ENCODE measurements around the gene CYP11A1.
"Not testable (repeated sequence)": the region's sequence is repeated elsewhere in the genome, so short reads cannot be mapped to it uniquely, and the experiment has no call there.

The CYP11A1 gene

DNA sequence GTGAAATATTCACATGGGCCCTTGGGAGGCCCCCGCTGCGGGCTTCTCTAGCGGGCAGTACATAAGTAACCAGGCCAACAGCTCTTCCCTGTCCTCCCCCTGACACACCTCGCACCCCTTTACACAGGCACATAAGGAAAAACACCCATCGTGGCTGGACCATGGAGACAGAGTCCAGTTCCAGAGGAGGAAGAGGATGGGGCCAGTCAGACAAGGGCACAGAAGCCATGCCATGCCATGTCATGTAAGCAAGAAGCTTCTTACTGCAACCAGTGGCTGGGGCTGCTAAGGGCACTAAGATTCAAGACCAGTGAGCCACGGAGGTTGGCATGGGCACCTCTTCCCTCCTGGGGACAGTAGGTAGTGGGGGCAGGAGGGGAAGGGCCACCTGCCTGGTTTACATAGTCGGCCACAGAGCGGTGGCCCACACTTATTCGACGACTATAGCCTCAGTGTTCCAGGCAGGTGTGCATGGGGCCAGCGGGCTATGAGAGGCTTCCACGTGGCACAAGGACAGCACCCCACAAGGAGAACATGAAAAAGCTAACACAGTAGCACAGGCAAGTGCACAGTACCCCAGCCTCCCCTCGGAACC is 5.7 kb upstream of the CYP11A1 start:
- Histone ChIP-seq H3K4me1 (ENCODE audit: control insufficient read depth, insufficient read depth, low read length, unreplicated experiment) (peaks cover 7% of the 10 kb centered on the region), H3K36me3 (ENCODE audit: insufficient read depth, low read length) (no peaks in the 10 kb centered on the region), H3K4me3 (ENCODE audit: low read depth, low read length) (no peak overlapping the region), H2AFZ (ENCODE audit: low read length, unreplicated experiment) (no peak overlapping the region), H3K79me2 (ENCODE audit: control insufficient read depth, insufficient read depth, low read length, unreplicated experiment) (no peaks in the 10 kb centered on the region), H3K27ac (ENCODE audit: low read depth, low read length) (no peak overlapping the region), H3K27me3 (ENCODE audit: insufficient read depth, low read length) (no peaks in the 10 kb centered on the region; the same call in 1 of the 2 replicates)

DNA sequence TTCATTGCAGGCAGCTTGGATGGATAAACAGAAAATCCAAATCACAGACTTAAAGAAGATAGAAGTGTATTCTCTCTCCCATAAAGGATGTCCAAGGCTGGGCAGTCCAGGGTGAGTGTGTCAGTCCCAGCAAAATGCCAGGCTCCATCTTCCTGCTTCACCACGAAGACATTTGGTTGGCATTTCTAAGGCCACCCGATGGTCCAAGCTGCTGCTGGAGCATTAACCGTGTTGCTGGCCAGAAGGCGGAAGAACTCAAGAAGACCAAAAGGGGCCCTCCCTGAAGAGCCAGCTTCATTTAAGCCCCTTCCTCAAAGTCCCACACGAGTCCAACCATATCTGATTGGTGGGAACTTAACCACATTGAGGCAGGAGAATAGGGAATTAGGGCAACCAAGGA is 3.0 kb upstream of the CYP11A1 start:
- Histone ChIP-seq H3K36me3 (ENCODE audit: insufficient read depth, low read length) (no peaks in the 10 kb centered on the region), H3K4me1 (ENCODE audit: control insufficient read depth, insufficient read depth, low read length, unreplicated experiment) (peaks cover 11% of the 10 kb centered on the region), H3K4me3 (ENCODE audit: low read depth, low read length) (no peak overlapping the region), H3K27me3 (ENCODE audit: insufficient read depth, low read length) (no peaks in the 10 kb centered on the region; the same call in 1 of the 2 replicates), H3K27ac (ENCODE audit: low read depth, low read length) (no peak overlapping the region), H3K79me2 (ENCODE audit: control insufficient read depth, insufficient read depth, low read length, unreplicated experiment) (no peaks in the 10 kb centered on the region), H2AFZ (ENCODE audit: low read length, unreplicated experiment) (no peak overlapping the region)

GRCh38 chr15:74369756-74370155 is 2.3 kb upstream of the CYP11A1 start:
- Histone ChIP-seq H3K36me3 (ENCODE audit: insufficient read depth, low read length) (no peaks in the 10 kb centered on the region), H3K4me3 (ENCODE audit: low read depth, low read length) (no peak overlapping the region), H3K27ac (ENCODE audit: low read depth, low read length) (no peak overlapping the region), H3K27me3 (ENCODE audit: insufficient read depth, low read length) (no peaks in the 10 kb centered on the region; the same call in 1 of the 2 replicates), H3K4me1 (ENCODE audit: control insufficient read depth, insufficient read depth, low read length, unreplicated experiment) (peaks cover 7% of the 10 kb centered on the region), H3K79me2 (ENCODE audit: control insufficient read depth, insufficient read depth, low read length, unreplicated experiment) (no peaks in the 10 kb centered on the region), H2AFZ (ENCODE audit: low read length, unreplicated experiment) (no peak overlapping the region)

DNA sequence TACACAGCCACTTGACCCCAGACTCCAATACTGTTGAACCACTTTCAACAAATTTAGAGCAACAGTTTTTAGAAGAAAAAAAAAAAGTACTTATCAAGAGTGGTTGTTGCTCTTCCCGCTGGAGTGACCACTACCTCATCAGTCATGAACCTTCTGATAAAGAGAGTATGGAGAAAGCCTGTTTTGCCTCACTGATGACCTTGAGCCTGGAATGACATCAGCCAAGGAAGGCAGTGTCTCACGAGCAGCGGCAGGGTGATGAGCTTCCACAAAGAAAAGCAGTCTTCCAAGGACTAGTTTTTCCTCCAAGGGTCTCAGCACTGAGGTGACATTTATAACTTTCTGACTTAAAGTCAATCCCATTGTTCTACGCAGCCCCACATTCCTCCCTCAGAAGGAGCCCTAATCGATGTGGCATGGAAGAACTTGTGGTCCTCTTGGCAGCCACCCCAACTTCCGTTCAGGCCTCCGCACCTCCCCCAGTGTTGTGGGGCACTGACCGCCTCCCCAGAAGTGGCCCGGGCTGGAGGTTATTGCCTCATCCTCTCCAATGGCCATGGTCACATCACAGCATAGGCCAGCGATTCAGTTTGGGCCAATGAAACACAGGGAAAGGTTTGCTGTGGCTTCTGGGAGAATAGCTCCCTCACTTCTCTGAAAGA is 1.8 kb upstream of the CYP11A1 start:
- Histone ChIP-seq H3K36me3 (ENCODE audit: insufficient read depth, low read length) (no peaks in the 10 kb centered on the region), H2AFZ (ENCODE audit: low read length, unreplicated experiment) (no peak overlapping the region), H3K79me2 (ENCODE audit: control insufficient read depth, insufficient read depth, low read length, unreplicated experiment) (no peaks in the 10 kb centered on the region), H3K4me3 (ENCODE audit: low read depth, low read length) (no peak overlapping the region), H3K4me1 (ENCODE audit: control insufficient read depth, insufficient read depth, low read length, unreplicated experiment) (peaks cover 4% of the 10 kb centered on the region), H3K27me3 (ENCODE audit: insufficient read depth, low read length) (no peaks in the 10 kb centered on the region; the same call in 1 of the 2 replicates), H3K27ac (ENCODE audit: low read depth, low read length) (no peak overlapping the region)

GRCh38 chr15:74368121-74368520 is 675 bp upstream of the CYP11A1 start:
- no peaks in the 10 kb centered on the region for H3K36me3 ChIP-seq (ENCODE audit: insufficient read depth, low read length)
- H2AFZ ChIP-seq (ENCODE audit: low read length, unreplicated experiment), result no peak overlapping the region
- peaks cover 4% of the 10 kb centered on the region for H3K4me1 ChIP-seq (ENCODE audit: control insufficient read depth, insufficient read depth, low read length, unreplicated experiment)
- no peak overlapping the region for H3K27ac ChIP-seq (ENCODE audit: low read depth, low read length)
- no peaks in the 10 kb centered on the region for H3K79me2 ChIP-seq (ENCODE audit: control insufficient read depth, insufficient read depth, low read length, unreplicated experiment)
- H3K4me3 ChIP-seq (ENCODE audit: low read depth, low read length), result no peak overlapping the region
- no peaks in the 10 kb centered on the region; the same call in 1 of the 2 replicates for H3K27me3 ChIP-seq (ENCODE audit: insufficient read depth, low read length)

DNA sequence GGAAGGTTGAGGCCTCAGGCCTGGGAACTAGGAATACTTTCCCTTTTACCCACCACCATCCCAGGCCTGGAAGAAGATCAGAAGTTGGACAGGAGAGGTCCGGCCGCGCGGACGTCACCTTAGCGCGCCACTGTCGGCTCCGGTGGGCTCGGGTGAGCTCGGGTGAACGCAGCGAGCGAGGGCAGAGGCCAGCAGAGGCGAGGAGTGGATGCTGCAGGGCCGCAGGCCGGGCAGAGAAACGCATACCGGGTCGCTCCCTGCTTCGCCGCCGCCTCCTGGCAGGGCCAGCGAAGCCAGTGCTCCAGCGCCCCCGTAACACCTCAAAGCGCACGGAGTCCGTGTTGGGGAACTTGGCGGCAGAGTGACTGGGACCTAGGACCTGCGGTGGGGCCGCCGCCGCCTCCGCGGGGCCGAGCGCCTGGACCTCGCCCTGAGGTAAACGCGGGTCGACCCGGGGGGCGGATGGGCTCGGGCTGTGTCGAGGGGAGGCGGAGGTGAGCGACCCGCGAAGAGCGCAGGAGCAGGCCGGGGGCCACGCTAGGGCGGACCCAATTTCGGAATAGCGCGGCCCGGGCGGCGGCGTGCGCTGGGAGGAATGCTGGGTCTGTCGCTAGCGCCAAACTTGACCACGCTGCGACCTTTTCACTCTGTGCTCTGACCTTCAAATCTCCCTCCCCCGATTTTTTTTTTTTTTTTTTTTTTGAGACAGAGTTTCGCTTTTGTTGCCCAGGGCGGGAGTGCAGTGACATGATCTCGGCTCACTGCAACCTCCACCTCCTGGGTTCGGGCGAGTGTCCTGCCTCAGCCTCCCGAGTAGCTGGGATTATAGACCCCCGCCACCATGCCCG is 1.6 kb downstream of the CYP11A1 start:
- peak overlapping the region; percentile 87 for H3K4me3 ChIP-seq (ENCODE audit: low read depth, low read length)
- H3K4me1 ChIP-seq (ENCODE audit: control insufficient read depth, insufficient read depth, low read length, unreplicated experiment), result peaks cover 4% of the 10 kb centered on the region
- H3K36me3 ChIP-seq (ENCODE audit: insufficient read depth, low read length), result no peaks in the 10 kb centered on the region
- peak overlapping the region; percentile 22; the same call in 1 of the 2 replicates for H3K27ac ChIP-seq (ENCODE audit: low read depth, low read length)
- peak overlapping the region; percentile 91 for H2AFZ ChIP-seq (ENCODE audit: low read length, unreplicated experiment)
- H3K27me3 ChIP-seq (ENCODE audit: insufficient read depth, low read length), result no peaks in the 10 kb centered on the region; the same call in 1 of the 2 replicates
- H3K79me2 ChIP-seq (ENCODE audit: control insufficient read depth, insufficient read depth, low read length, unreplicated experiment), result no peaks in the 10 kb centered on the region

DNA sequence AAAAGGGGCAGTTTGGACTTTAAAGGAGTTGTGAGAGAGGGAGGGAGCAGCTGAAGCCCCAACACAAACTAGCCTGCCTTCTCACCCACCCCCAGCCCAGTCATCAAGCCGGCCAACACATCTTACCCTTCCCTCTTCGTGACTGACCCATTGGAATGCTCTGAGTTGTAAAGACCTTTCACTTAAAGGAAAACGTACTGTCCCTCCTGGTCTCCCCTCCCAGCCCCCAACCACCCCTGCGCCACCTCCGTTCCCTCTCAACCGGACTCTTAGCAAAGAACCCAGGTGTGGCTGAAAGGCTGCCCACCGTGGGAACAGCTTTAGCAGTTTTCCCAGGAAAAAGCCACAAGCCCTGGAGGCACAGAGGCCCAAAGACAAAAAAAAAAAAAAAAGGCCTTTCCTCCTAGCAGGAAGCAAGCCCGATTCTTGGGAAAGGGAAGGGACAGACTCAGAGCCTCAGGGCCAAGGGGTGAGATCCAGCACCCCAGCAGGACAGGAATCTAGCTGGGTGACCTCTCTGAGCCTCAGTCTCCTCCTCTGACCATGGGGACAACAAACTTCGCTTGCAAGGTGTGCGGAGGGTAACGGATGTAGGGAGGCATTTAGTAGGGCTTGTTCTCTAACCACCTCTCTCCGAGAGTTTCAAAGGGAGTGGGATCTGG is 2.4 kb downstream of the CYP11A1 start:
- H3K4me3 ChIP-seq (ENCODE audit: low read depth, low read length), result peak overlapping the region; percentile 87

GRCh38 chr15:74362482-74362881 is 5.0 kb downstream of the CYP11A1 start:
- no peak overlapping the region for H2AFZ ChIP-seq (ENCODE audit: low read length, unreplicated experiment)
- H3K36me3 ChIP-seq (ENCODE audit: insufficient read depth, low read length), result no peaks in the 10 kb centered on the region
- H3K79me2 ChIP-seq (ENCODE audit: control insufficient read depth, insufficient read depth, low read length, unreplicated experiment), result no peaks in the 10 kb centered on the region
- no peak overlapping the region for H3K27ac ChIP-seq (ENCODE audit: low read depth, low read length)
- H3K4me3 ChIP-seq (ENCODE audit: low read depth, low read length), result no peak overlapping the region
- peaks cover 4% of the 10 kb centered on the region for H3K4me1 ChIP-seq (ENCODE audit: control insufficient read depth, insufficient read depth, low read length, unreplicated experiment)
- H3K27me3 ChIP-seq (ENCODE audit: insufficient read depth, low read length), result no peaks in the 10 kb centered on the region

More for the DNA sequence above, 2.4 kb downstream of the CYP11A1 start:
- Histone ChIP-seq H3K4me1 (ENCODE audit: control insufficient read depth, insufficient read depth, low read length, unreplicated experiment) (peaks cover 4% of the 10 kb centered on the region), H3K27me3 (ENCODE audit: insufficient read depth, low read length) (no peaks in the 10 kb centered on the region), H3K36me3 (ENCODE audit: insufficient read depth, low read length) (no peaks in the 10 kb centered on the region), H2AFZ (ENCODE audit: low read length, unreplicated experiment) (peak overlapping the region; percentile 91), H3K79me2 (ENCODE audit: control insufficient read depth, insufficient read depth, low read length, unreplicated experiment) (no peaks in the 10 kb centered on the region), H3K27ac (ENCODE audit: low read depth, low read length) (peak overlapping the region; percentile 21; the same call in 1 of the 2 replicates)

DNA sequence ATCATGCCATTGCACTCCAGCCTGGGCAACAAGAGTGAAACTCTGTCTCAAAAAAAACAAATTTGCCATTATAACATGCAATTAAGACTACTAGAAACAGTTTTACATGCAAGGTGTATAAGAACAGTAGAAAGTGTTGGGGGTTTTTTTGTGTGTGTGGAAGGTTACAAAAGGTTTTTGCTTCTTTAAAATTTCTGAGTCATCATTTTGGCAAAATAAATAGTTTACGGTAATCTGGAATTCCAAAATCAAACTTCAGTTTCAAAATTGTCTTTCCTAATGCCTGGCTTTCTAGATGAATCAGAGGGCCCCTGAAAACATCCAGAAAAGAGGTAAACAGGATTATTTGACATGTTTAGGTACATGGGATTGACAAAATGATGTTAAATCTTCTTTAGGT is 6.6 kb downstream of the CYP11A1 start:
- not testable (repeated sequence) for H3K36me3 ChIP-seq (ENCODE audit: insufficient read depth, low read length); H3K4me3 ChIP-seq (ENCODE audit: low read depth, low read length); H3K27ac ChIP-seq (ENCODE audit: low read depth, low read length); H3K4me1 ChIP-seq (ENCODE audit: control insufficient read depth, insufficient read depth, low read length, unreplicated experiment); H3K79me2 ChIP-seq (ENCODE audit: control insufficient read depth, insufficient read depth, low read length, unreplicated experiment); H3K27me3 ChIP-seq (ENCODE audit: insufficient read depth, low read length); H2AFZ ChIP-seq (ENCODE audit: low read length, unreplicated experiment)

DNA sequence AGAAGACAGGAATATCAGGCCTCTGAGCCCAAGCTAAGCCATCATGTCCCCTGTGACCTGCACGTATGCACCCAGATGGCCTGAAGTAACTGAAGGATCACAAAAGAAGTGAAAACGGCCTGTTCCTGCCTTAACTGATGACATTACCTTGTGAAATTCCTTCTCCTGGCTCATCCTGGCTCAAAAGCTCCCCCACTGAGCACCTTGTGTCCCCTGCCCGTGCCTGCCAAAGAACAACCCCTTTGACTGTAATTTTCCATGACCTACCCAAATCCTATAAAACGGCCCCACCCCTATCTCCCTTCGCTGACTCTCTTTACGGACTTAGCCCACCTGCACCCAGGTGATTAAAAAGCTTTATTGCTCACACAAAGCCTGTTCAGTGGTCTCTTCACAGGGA is 8.1 kb downstream of the CYP11A1 start:
- not testable (repeated sequence) for H3K4me3 ChIP-seq (ENCODE audit: low read depth, low read length); H3K27ac ChIP-seq (ENCODE audit: low read depth, low read length); H3K79me2 ChIP-seq (ENCODE audit: control insufficient read depth, insufficient read depth, low read length, unreplicated experiment); H3K4me1 ChIP-seq (ENCODE audit: control insufficient read depth, insufficient read depth, low read length, unreplicated experiment); H3K27me3 ChIP-seq (ENCODE audit: insufficient read depth, low read length); H2AFZ ChIP-seq (ENCODE audit: low read length, unreplicated experiment); H3K36me3 ChIP-seq (ENCODE audit: insufficient read depth, low read length)

Measured in ACC112 (cell line).